ENCODE measurements around the gene TSEN15.

The TSEN15 gene

GRCh38 chr1:184101141-184101540 is 49.6 kb downstream of the TSEN15 start:
- H2AFZ ChIP-seq (ENCODE audit: low read length, unreplicated experiment): no peak overlapping the region
- H3K4me3 ChIP-seq (ENCODE audit: low read depth, low read length): no peak overlapping the region
- no peaks in the 10 kb centered on the region for H3K79me2 ChIP-seq (ENCODE audit: control insufficient read depth, insufficient read depth, low read length, unreplicated experiment)
- H3K27me3 ChIP-seq (ENCODE audit: insufficient read depth, low read length): no peaks in the 10 kb centered on the region
- H3K4me1 ChIP-seq (ENCODE audit: control insufficient read depth, insufficient read depth, low read length, unreplicated experiment): no peaks in the 10 kb centered on the region
- no peaks in the 10 kb centered on the region for H3K36me3 ChIP-seq (ENCODE audit: insufficient read depth, low read length)
- H3K27ac ChIP-seq (ENCODE audit: low read depth, low read length): no peak overlapping the region

GRCh38 chr1:184101571-184101970 is 50.0 kb downstream of the TSEN15 start:
- Histone ChIP-seq H3K4me3 (ENCODE audit: low read depth, low read length) (no peak overlapping the region), H3K79me2 (ENCODE audit: control insufficient read depth, insufficient read depth, low read length, unreplicated experiment) (no peaks in the 10 kb centered on the region), H3K4me1 (ENCODE audit: control insufficient read depth, insufficient read depth, low read length, unreplicated experiment) (no peaks in the 10 kb centered on the region), H2AFZ (ENCODE audit: low read length, unreplicated experiment) (no peak overlapping the region), H3K27me3 (ENCODE audit: insufficient read depth, low read length) (no peaks in the 10 kb centered on the region), H3K27ac (ENCODE audit: low read depth, low read length) (no peak overlapping the region), H3K36me3 (ENCODE audit: insufficient read depth, low read length) (no peaks in the 10 kb centered on the region)

GRCh38 chr1:184110272-184111204 is 59.0 kb downstream of the TSEN15 start:
- no peaks in the 10 kb centered on the region for H3K79me2 ChIP-seq (ENCODE audit: control insufficient read depth, insufficient read depth, low read length, unreplicated experiment)
- no peak overlapping the region for H2AFZ ChIP-seq (ENCODE audit: low read length, unreplicated experiment)
- H3K27ac ChIP-seq (ENCODE audit: low read depth, low read length): no peak overlapping the region
- no peaks in the 10 kb centered on the region for H3K4me1 ChIP-seq (ENCODE audit: control insufficient read depth, insufficient read depth, low read length, unreplicated experiment)
- no peaks in the 10 kb centered on the region for H3K36me3 ChIP-seq (ENCODE audit: insufficient read depth, low read length)
- no peak overlapping the region for H3K4me3 ChIP-seq (ENCODE audit: low read depth, low read length)
- no peaks in the 10 kb centered on the region for H3K27me3 ChIP-seq (ENCODE audit: insufficient read depth, low read length)

GRCh38 chr1:184112176-184112948 is 60.8 kb downstream of the TSEN15 start:
- no peaks in the 10 kb centered on the region for H3K36me3 ChIP-seq (ENCODE audit: insufficient read depth, low read length)
- no peaks in the 10 kb centered on the region for H3K79me2 ChIP-seq (ENCODE audit: control insufficient read depth, insufficient read depth, low read length, unreplicated experiment)
- H3K4me1 ChIP-seq (ENCODE audit: control insufficient read depth, insufficient read depth, low read length, unreplicated experiment): peaks cover 3% of the 10 kb centered on the region
- no peak overlapping the region for H3K27ac ChIP-seq (ENCODE audit: low read depth, low read length)
- no peaks in the 10 kb centered on the region for H3K27me3 ChIP-seq (ENCODE audit: insufficient read depth, low read length)
- no peak overlapping the region for H3K4me3 ChIP-seq (ENCODE audit: low read depth, low read length)
- H2AFZ ChIP-seq (ENCODE audit: low read length, unreplicated experiment): no peak overlapping the region

GRCh38 chr1:184113251-184113650 is 61.7 kb downstream of the TSEN15 start:
- no peak overlapping the region for H2AFZ ChIP-seq (ENCODE audit: low read length, unreplicated experiment)
- no peaks in the 10 kb centered on the region for H3K79me2 ChIP-seq (ENCODE audit: control insufficient read depth, insufficient read depth, low read length, unreplicated experiment)
- peaks cover 10% of the 10 kb centered on the region for H3K4me1 ChIP-seq (ENCODE audit: control insufficient read depth, insufficient read depth, low read length, unreplicated experiment)
- H3K27ac ChIP-seq (ENCODE audit: low read depth, low read length): no peak overlapping the region
- no peak overlapping the region for H3K4me3 ChIP-seq (ENCODE audit: low read depth, low read length)
- H3K27me3 ChIP-seq (ENCODE audit: insufficient read depth, low read length): no peaks in the 10 kb centered on the region
- H3K36me3 ChIP-seq (ENCODE audit: insufficient read depth, low read length): no peaks in the 10 kb centered on the region

GRCh38 chr1:184114818-184115398 is 63.4 kb downstream of the TSEN15 start:
- H3K4me1 ChIP-seq (ENCODE audit: control insufficient read depth, insufficient read depth, low read length, unreplicated experiment): peaks cover 14% of the 10 kb centered on the region
- H3K4me3 ChIP-seq (ENCODE audit: low read depth, low read length): no peak overlapping the region
- H3K36me3 ChIP-seq (ENCODE audit: insufficient read depth, low read length): no peaks in the 10 kb centered on the region
- no peak overlapping the region for H3K27ac ChIP-seq (ENCODE audit: low read depth, low read length)
- H3K79me2 ChIP-seq (ENCODE audit: control insufficient read depth, insufficient read depth, low read length, unreplicated experiment): no peaks in the 10 kb centered on the region
- H2AFZ ChIP-seq (ENCODE audit: low read length, unreplicated experiment): no peak overlapping the region
- H3K27me3 ChIP-seq (ENCODE audit: insufficient read depth, low read length): no peaks in the 10 kb centered on the region

- H2AFZ ChIP-seq (ENCODE audit: low read length, unreplicated experiment): no peak overlapping the region
- no peak overlapping the region for H3K27ac ChIP-seq (ENCODE audit: low read depth, low read length)
- H3K27me3 ChIP-seq (ENCODE audit: insufficient read depth, low read length): no peaks in the 10 kb centered on the region
- H3K4me3 ChIP-seq (ENCODE audit: low read depth, low read length): no peak overlapping the region
- H3K36me3 ChIP-seq (ENCODE audit: insufficient read depth, low read length): no peaks in the 10 kb centered on the region
- peaks cover 14% of the 10 kb centered on the region for H3K4me1 ChIP-seq (ENCODE audit: control insufficient read depth, insufficient read depth, low read length, unreplicated experiment)
- H3K79me2 ChIP-seq (ENCODE audit: control insufficient read depth, insufficient read depth, low read length, unreplicated experiment): no peaks in the 10 kb centered on the region
These were observed 64.8 kb downstream of the TSEN15 start for GRCh38 chr1:184116287-184116686.

- Histone ChIP-seq H3K36me3 (ENCODE audit: insufficient read depth, low read length) (no peaks in the 10 kb centered on the region), H3K27ac (ENCODE audit: low read depth, low read length) (peak overlapping the region; percentile 66), H2AFZ (ENCODE audit: low read length, unreplicated experiment) (no peak overlapping the region), H3K4me1 (ENCODE audit: control insufficient read depth, insufficient read depth, low read length, unreplicated experiment) (peaks cover 20% of the 10 kb centered on the region), H3K4me3 (ENCODE audit: low read depth, low read length) (no peak overlapping the region), H3K79me2 (ENCODE audit: control insufficient read depth, insufficient read depth, low read length, unreplicated experiment) (no peaks in the 10 kb centered on the region), H3K27me3 (ENCODE audit: insufficient read depth, low read length) (no peaks in the 10 kb centered on the region)
These were observed 66.5 kb downstream of the TSEN15 start for GRCh38 chr1:184118046-184118445.

All from ACC112 (cell line).